GM12878 (cell line): ENCODE results near the gene MMP19. TPM values are rescaled to one million over a fixed set of nuclear protein-coding genes. Genes with fewer than 3 reads are reported as not detected.

ENCODE experiments used
- ATAC-seq: fragments of 200-7000 bp; cut with Tn5 transposase; 3 replicates; pipeline ENCODE4 v1.9.1; 2020; ENCODE audit warnings: mild to moderate bottlenecking, moderate library complexity
- BruUV-seq: library from RNA; stranded (reverse); fragments of 400-500 nt; replicated peaks from 2 replicates; lab custom pipeline; 2021; lab: Mats Ljungman, UMichigan
- CTCF ChIA-PET: fragments of 300-600 bp; sonication (Branson Sonifier 250); formaldehyde crosslinking; extraction: SDS; loops from one replicate; lab custom pipeline; 2021; ENCODE audit warnings: inconsistent platforms; lab: Yijun Ruan, JAX
- POLR2A ChIA-PET: fragments of 350-600 bp; formaldehyde crosslinking; extraction: SDS; loops from one replicate; lab custom pipeline; 2021; ENCODE audit warnings: inconsistent platforms; lab: Charles Lee
- RAD21 ChIA-PET: fragments of 300-600 bp; sonication (Branson Sonifier 250); formaldehyde crosslinking; loops from one replicate; lab custom pipeline; 2023; ENCODE audit warnings: antibody characterized with exemption; ENCODE audit not compliant: unreplicated experiment; lab: Charles Lee
- SMC1A ChIA-PET: fragments of 300-600 bp; sonication (Branson Sonifier 250); formaldehyde crosslinking; loops from one replicate; lab custom pipeline; 2023; ENCODE audit not compliant: unreplicated experiment, uncharacterized antibody; lab: Charles Lee
- DNase-seq: peaks from one replicate; pipeline ENCODE4 v3.0.0-alpha.2; 2011; ENCODE audit warnings: low read depth, low spot score
- FAIRE-seq: peaks from 3 replicates; lab custom pipeline; 2011; peaks lifted over from hg19 to GRCh38; lab: Jason Lieb, UNC
- H2AFZ ChIP-seq: 2 replicates; pipeline ENCODE4 v1.6.0; 2011; ENCODE audit warnings: low read depth, low read length, control low read depth; ENCODE audit not compliant: control insufficient read depth
- H3K27ac ChIP-seq: 2 replicates; pipeline ENCODE4 v1.5.1; 2011; ENCODE audit warnings: control low read depth; ENCODE audit not compliant: control insufficient read depth, insufficient read depth
- H3K27me3 ChIP-seq, 2 experiments: replicated peaks in 1 of 2; 2 replicates each; pipeline versions ENCODE4 v1.6.0 to v1.6.1; 2011; ENCODE audit warnings: low read length in 1 of 2; ENCODE audit not compliant: control insufficient read depth in 2 of 2, insufficient read depth in 2 of 2
- H3K36me3 ChIP-seq, 2 experiments: 2 replicates each; pipeline ENCODE4 v1.5.1; 2011; ENCODE audit warnings: low read length in 1 of 2; ENCODE audit not compliant: control insufficient read depth in 2 of 2, insufficient read depth in 2 of 2
- H3K4me1 ChIP-seq: 2 replicates; pipeline ENCODE4 v1.6.1; 2011; ENCODE audit warnings: mild to moderate bottlenecking, low read length, moderate library complexity, mixed read lengths; ENCODE audit not compliant: control insufficient read depth, insufficient read depth
- H3K4me2 ChIP-seq: 2 replicates; pipeline ENCODE4 v1.6.0; 2011; ENCODE audit warnings: control low read depth; ENCODE audit not compliant: control insufficient read depth, insufficient read depth
- H3K4me3 ChIP-seq: fragments of 200-600 bp; sonication (generic); 2 replicates; pipeline ENCODE4 v1.5.1; 2016
- H3K79me2 ChIP-seq: 2 replicates; pipeline ENCODE4 v1.6.0; 2011; ENCODE audit warnings: low read length; ENCODE audit not compliant: control insufficient read depth, insufficient read depth
- H3K9ac ChIP-seq: 2 replicates; pipeline ENCODE4 v1.8.0; 2011; ENCODE audit warnings: low read length, control low read depth, mixed read lengths; ENCODE audit not compliant: control insufficient read depth, insufficient read depth
- H3K9me3 ChIP-seq: replicated peaks from 3 replicates; pipeline ENCODE4 v1.5.1; 2011; ENCODE audit warnings: mild to moderate bottlenecking, low read length; ENCODE audit not compliant: control insufficient read depth, insufficient read depth
- H4K20me1 ChIP-seq: 2 replicates; pipeline ENCODE4 v1.6.0; 2011; ENCODE audit not compliant: control insufficient read depth, insufficient read depth
- BHLHE40 ChIP-seq, 2 experiments: fragments of 450-650 bp in 1 of 2; IDR thresholded peaks; 2 replicates each; pipeline ENCODE4 v1.6.1; 2011 to 2017; ENCODE audit warnings: low read depth in 2 of 2, borderline replicate concordance in 1 of 2, improper control_type of control experiment in 1 of 2, low read length in 1 of 2, mild to moderate bottlenecking in 1 of 2
- CTCF ChIP-seq, 3 experiments: IDR thresholded peaks in 2 of 3; conservative IDR thresholded peaks in 1 of 3; 2 replicates each; pipeline ENCODE4 v1.5.1; 2011; ENCODE audit warnings: low read depth in 3 of 3, low read length in 3 of 3, mild to moderate bottlenecking in 3 of 3, control low read depth in 2 of 3, moderate library complexity in 2 of 3, inconsistent platforms in 1 of 3, mixed read lengths in 1 of 3; ENCODE audit not compliant: control insufficient read depth in 2 of 3, insufficient read depth in 1 of 3; ENCODE audit errors: extremely low read depth in 1 of 3
- HDGF ChIP-seq: fragments of 450-650 bp; IDR thresholded peaks from 2 replicates; pipeline ENCODE4 v1.6.1; 2016; ENCODE audit warnings: antibody characterized with exemption
- NRF1 ChIP-seq: conservative IDR thresholded peaks from 2 replicates; pipeline ENCODE4 v1.6.1; 2011; ENCODE audit warnings: mild to moderate bottlenecking, low read depth, low read length, improper control_type of control experiment
- PRDM15 ChIP-seq: fragments of 450-650 bp; formaldehyde crosslinking; IDR thresholded peaks from 2 replicates; pipeline ENCODE4 v1.4.0; 2020; ENCODE audit warnings: mild to moderate bottlenecking, moderate library complexity
- RAD21 ChIP-seq: IDR thresholded peaks from 2 replicates; pipeline ENCODE4 v1.6.1; 2011; ENCODE audit warnings: mild to moderate bottlenecking, low read depth, low read length, moderate library complexity; ENCODE audit not compliant: insufficient read depth
- SMC3 ChIP-seq: IDR thresholded peaks from 2 replicates; pipeline ENCODE4 v1.6.1; 2011; ENCODE audit warnings: low read length, improper control_type of control experiment, borderline replicate concordance
- SRF ChIP-seq, 2 experiments: IDR thresholded peaks; 2 replicates each; pipeline ENCODE4 v1.6.1; 2011; ENCODE audit warnings: low read depth in 2 of 2, low read length in 2 of 2, mild to moderate bottlenecking in 1 of 2, moderate library complexity in 1 of 2
- ZBTB40 ChIP-seq: fragments of 450-650 bp; IDR thresholded peaks from 2 replicates; pipeline ENCODE4 v1.6.1; 2016; ENCODE audit warnings: mild to moderate bottlenecking, moderate library complexity, borderline replicate concordance
- ZNF622 ChIP-seq: fragments of 450-650 bp; IDR thresholded peaks from 2 replicates; pipeline ENCODE4 v1.6.1; 2017; ENCODE audit warnings: mild to moderate bottlenecking, inconsistent platforms
- WGBS: methylation state at CpG from one replicate; pipeline ENCODE4 v1.1.6; 2016; ENCODE audit warnings: low lambda C conversion rate; ENCODE audit not compliant: insufficient replicate concordance, insufficient coverage; ENCODE audit errors: missing lambda C conversion rate; 5-methylcytosine and 5-hydroxymethylcytosine counted together
- in situ Hi-C: fragments of 300-500 bp; cut with MboI; formaldehyde crosslinking; loops from 9 replicates; pipeline ENCODE4 v1.14.3; 2018; ENCODE audit warnings: mixed read lengths
- intact Hi-C: fragments of 100-400 bp; cut with micrococcal nuclease; formaldehyde crosslinking; loops from one replicate; pipeline ENCODE4 v1.14.2; 2022; ENCODE audit not compliant: unreplicated experiment
- polyA plus RNA-seq, 11 experiments: library from polyadenylated mRNA; depleted of rRNA in 4 of 11; unstranded in 6 of 11; stranded (reverse) in 5 of 11; fragments of >200 nt; fragmentation: Nextera tagmentation in 4 of 11; fragmentation: Illumina TruSeq in 1 of 11; extraction: Ambion mirVana in 4 of 11; extraction: Trizol in 1 of 11; gene quantifications; 1 replicate in 1 of 11; 2 replicates in 10 of 11; pipeline versions ENCODE4 v1.2.1 to v1.2.3, GENCODE V29; 2011 to 2016; ENCODE audit warnings: inconsistent platforms in 2 of 11, missing spikeins in 2 of 11, low read depth in 1 of 11
- total RNA-seq, 4 experiments: library from RNA; depleted of rRNA in 3 of 4; stranded (reverse); fragments of >200 nt in 3 of 4; fragmentation: Illumina TruSeq in 1 of 4; extraction: Trizol in 1 of 4; gene quantifications; 2 replicates each; pipeline versions ENCODE4 v1.2.1 to v1.2.3, GENCODE V29; 2013 to 2021

MMP19 gene
- total and polyA plus RNA-seq, 10 of the 15 experiments (the other 5 are each of a cell fraction or from before 2014, with no cell fraction given) = 0.03 to 0.04 (median 0.04) TPM; not detected in 7

GRCh38 chr12:55797068-55797467 lies 45.7 kb downstream of the MMP19 start:
- ChIA-PET SMC1A (interaction anchor here (0.6 to 5.2 kb wide), 7 partner anchors 10 to 58 kb away, joined by 3 to 30 read pairs (median 5); partner anchors contain the start of genes ORMDL2 and SARNP), POLR2A (interaction anchor here (1.1 kb wide), 1 partner anchor 128 kb away, joined by 3 read pairs; no protein-coding TSS in a partner anchor), CTCF (interaction anchor here (0.6 to 6.7 kb wide), 15 partner anchors 9 to 772 kb away, joined by 3 to 65 read pairs (median 5); partner anchors contain the start of genes ORMDL2 and SARNP), RAD21 (interaction anchor here (1.3 to 3.0 kb wide), 2 partner anchors 53 to 59 kb away, joined by 4 to 11 read pairs; no protein-coding TSS in a partner anchor)
- H3K9me3 ChIP-seq = no peaks in the 10 kb centered on the region
- H3K9ac ChIP-seq = no peak overlapping the region
- H3K36me3 ChIP-seq = peaks cover 0 to 24% of the 10 kb centered on the region in 2 experiments
- DNase-seq (no peak), ATAC-seq (no peak), FAIRE-seq (no peak)
- no peaks in the 10 kb centered on the region for H3K4me1 ChIP-seq
- no peaks in the 10 kb centered on the region for H4K20me1 ChIP-seq
- TF ChIP-seq ZNF622 (no peak), PRDM15 (CRISPR knock-in tag) (no peak), CTCF (IDR thresholded peaks at IDR 0.05 in 2 of 3, conservative IDR thresholded peaks at IDR 0.05 in 1 of 3; ENCODE audit: control insufficient read depth in 2 of 3, extremely low read depth in 1 of 3, insufficient read depth in 1 of 3, low read depth in 3 of 3, low read length in 3 of 3) (peak; percentile 14 to 36 (median 19); a peak in 3 of 6 replicates), BHLHE40 (IDR thresholded peaks at IDR 0.05; ENCODE audit: borderline replicate concordance in 1 of 2, low read depth in 2 of 2, low read length in 1 of 2) (no peak), NRF1 (no peak), ZBTB40 (no peak), SMC3 (peak; percentile 32; the same call in 1 of the 2 replicates), RAD21 (peak; percentile 47), SRF (IDR thresholded peaks at IDR 0.05; ENCODE audit: low read depth in 2 of 2, low read length in 2 of 2) (no peak), HDGF (no peak)
- 89% methylated on average over 5 of the region's 5 CpGs for WGBS
- TSS peak; percentile 24 for BruUV-seq
- no peak overlapping the region for H3K27ac ChIP-seq
- H3K27me3 ChIP-seq = no peaks in the 10 kb centered on the region
- in situ Hi-C loops = no loop called here
- H3K4me2 ChIP-seq = no peak overlapping the region
- peaks cover 2% of the 10 kb centered on the region for H3K79me2 ChIP-seq
- no peak overlapping the region for H3K4me3 ChIP-seq
- no peak overlapping the region for H2AFZ ChIP-seq
- intact Hi-C loops = loop anchor here (5.0 kb wide), 1 partner anchor 60 kb away; no protein-coding TSS in a partner anchor
